ENCODE data around the gene WNT6. TPM values are rescaled to one million over a fixed set of nuclear protein-coding genes. Genes with fewer than 3 reads are reported as not detected.

The WNT6 gene
- total RNA-seq, 1 donor from 2014 or later, result not detected

DNA sequence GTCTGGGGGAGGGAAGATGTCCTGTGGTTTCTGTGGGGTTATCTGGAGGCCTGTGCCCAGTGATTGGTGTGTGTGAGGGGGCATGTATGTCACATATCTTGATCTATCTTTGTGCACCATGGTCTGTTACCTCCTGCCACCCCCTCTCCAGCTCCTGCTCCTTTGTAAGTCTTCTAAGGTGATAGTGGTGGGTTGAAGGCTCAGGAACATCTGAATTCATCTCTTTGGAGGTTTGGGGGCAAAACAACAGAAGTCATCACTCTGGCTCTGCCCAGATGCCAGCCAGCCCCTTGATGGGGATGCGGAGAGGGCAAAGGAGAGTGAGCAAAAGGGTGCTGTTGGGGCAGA is 2.7 kb upstream of the WNT6 start:
- Mint-ChIP-seq H3K9me3 (no peaks in the 10 kb centered on the region), H3K27me3 (peaks cover 82% of the 10 kb centered on the region), H3K4me3 (no peak overlapping the region), H3K4me1 (peaks cover 10% of the 10 kb centered on the region), H3K36me3 (ENCODE audit: low read depth) (no peaks in the 10 kb centered on the region), H3K27ac (no peak overlapping the region)
- DNase-seq, result no peak
- intact Hi-C loops (cut with micrococcal nuclease), result no loop called here

DNA sequence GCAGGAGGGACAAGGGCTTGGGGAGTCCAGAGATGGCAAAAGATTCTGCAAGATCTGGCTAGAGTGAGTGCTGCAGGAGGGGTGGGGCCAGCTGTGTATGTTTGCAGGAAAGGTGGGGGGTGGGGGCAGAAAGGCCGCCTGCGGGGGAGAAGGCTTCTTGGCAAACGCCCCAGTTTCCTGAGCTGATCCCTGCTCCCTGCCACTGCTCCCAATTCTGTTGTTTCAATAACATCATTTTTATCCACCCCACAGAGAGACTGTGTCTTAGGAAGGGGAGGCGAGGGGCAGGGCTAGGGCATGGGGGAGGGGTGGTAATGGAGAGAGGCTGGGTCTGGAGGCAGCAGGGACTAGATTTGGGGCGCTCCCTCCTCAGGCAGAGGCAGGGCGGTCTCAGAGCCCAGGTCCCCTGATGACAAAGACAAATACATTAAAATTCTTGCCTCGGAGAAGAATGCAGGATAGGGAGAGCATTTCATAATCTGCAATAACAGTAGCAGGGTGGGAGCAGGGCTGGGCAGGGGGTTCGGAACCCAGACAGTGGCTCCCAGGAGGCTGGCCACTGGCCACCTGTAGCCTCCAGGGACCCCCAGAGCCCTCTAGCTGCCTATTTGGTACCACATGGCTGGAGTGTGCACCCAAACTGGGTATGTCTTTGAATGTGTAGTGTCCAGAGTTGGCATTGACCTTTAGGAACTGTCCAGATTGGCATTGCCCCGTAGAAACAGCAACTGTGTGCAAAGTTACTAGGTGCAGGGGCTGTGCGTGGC is 2.1 kb upstream of the WNT6 start:
- H3K9me3 Mint-ChIP-seq, result no peaks in the 10 kb centered on the region
- peaks cover 10% of the 10 kb centered on the region for H3K4me1 Mint-ChIP-seq
- H3K4me3 Mint-ChIP-seq, result no peak overlapping the region
- peaks cover 85% of the 10 kb centered on the region for H3K27me3 Mint-ChIP-seq
- intact Hi-C loops (cut with micrococcal nuclease), result no loop called here
- no peaks in the 10 kb centered on the region for H3K36me3 Mint-ChIP-seq (ENCODE audit: low read depth)
- H3K27ac Mint-ChIP-seq, result no peak overlapping the region
- no peak for DNase-seq

DNA sequence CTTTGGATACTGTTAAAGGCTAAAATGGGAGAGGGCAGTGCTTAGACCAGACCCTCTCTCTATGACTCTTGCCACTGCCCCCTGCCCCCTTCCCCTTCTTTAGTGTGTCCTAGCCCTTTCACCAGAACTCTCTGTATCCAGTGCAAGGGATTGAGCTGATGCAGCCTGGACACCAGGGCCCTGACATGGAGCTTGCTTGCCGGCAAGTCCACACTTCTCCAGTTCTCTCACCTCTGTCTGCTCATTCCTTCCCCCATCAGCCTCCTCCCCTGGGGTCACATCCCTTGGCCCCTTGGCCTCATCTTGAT is 1.5 kb upstream of the WNT6 start:
- H3K4me1 Mint-ChIP-seq, result peaks cover 10% of the 10 kb centered on the region
- H3K27me3 Mint-ChIP-seq, result peaks cover 84% of the 10 kb centered on the region
- DNase-seq, result no peak
- H3K9me3 Mint-ChIP-seq, result no peaks in the 10 kb centered on the region
- no peaks in the 10 kb centered on the region for H3K36me3 Mint-ChIP-seq (ENCODE audit: low read depth)
- H3K27ac Mint-ChIP-seq, result no peak overlapping the region
- H3K4me3 Mint-ChIP-seq, result no peak overlapping the region
- intact Hi-C loops (cut with micrococcal nuclease), result no loop called here

DNA sequence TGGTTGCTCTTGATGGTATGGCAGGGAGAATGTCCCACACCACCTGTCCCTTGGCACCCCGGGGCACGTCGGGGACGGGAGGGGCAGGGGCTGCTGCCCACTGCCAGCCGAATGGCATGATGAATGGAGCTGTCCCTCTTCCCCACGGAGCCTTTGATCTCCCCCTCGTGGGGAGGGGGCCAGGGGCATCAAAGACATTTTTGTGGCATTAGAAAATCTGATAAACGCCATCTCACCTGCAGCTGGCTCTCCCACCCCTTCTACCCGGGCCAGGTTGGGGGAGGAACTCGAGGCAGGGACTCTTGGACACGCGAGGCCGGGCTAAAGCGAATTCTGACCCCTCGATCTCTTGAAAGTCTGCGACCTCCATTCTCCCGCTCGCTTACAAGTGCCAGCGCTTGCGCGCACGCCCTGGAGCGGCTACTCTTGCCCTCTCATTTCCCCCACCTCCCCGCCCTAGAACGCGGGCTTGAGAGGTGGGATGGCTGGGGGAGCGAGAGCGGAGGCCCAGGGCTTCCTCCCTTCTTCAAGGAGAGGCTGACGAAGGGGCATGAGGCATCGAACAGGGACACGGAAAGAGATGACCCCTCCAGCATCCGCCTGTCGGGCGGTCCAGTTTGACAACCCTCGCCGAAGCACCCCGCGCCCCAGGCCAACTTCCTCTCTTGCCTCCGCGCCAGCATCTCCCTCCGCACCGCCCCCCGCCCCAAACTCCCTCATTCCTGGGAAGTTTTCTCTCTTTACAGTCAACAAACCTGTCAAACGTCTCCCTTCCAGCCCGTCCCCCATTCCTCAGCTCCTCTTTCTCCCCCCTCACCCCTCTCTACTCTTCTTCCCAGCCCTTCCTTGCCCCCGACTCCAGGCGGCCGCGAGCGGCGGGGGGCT is 692 bp upstream of the WNT6 start:
- peak overlapping the region; percentile 49 for H3K4me3 Mint-ChIP-seq
- peaks cover 6% of the 10 kb centered on the region for H3K4me1 Mint-ChIP-seq
- no peaks in the 10 kb centered on the region for H3K9me3 Mint-ChIP-seq
- no peak overlapping the region for H3K27ac Mint-ChIP-seq
- peaks cover 83% of the 10 kb centered on the region for H3K27me3 Mint-ChIP-seq
- no peaks in the 10 kb centered on the region for H3K36me3 Mint-ChIP-seq (ENCODE audit: low read depth)
- intact Hi-C loops (cut with micrococcal nuclease), result no loop called here
- no peak for DNase-seq

DNA sequence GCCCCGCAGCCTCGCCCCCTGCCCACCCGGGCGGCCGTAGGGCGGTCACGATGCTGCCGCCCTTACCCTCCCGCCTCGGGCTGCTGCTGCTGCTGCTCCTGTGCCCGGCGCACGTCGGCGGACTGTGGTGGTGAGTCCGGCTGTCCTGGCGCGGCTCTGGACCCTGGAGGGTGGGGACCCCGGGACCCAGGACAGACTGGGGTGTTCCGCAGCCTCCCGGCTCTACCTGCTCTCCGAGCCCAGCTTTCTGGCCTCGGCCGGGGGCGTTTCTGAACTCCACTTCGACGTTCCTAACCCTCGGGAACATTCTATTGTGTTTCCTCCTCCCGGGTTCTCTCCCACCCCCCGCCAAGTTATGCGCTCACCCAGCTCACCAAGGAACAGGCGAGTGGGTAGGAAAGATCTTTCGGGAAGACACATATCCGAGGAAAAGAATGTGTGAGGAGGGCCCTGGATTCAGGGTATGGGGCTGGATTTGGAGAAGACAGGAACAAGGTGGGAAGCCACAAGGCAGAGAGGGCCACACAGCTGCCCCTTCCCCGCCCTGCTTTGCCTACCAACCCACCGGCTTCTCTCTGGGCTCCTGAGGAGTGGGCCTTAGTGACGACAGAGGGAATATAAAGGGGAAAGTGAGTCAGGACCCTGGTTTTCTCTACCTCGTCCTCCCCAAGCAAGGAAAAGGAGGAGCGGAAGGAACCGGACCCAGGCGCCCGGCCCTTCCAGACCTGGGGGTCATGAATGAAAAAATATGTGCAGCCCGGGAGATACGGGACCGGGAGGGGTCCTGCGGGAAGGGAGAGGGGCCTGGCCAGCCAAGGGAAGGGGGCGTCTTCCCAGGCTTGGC is 605 bp downstream of the WNT6 start:
- Mint-ChIP-seq H3K9me3 (no peaks in the 10 kb centered on the region), H3K4me1 (peaks cover 6% of the 10 kb centered on the region), H3K4me3 (peak overlapping the region; percentile 30), H3K27ac (no peak overlapping the region), H3K36me3 (ENCODE audit: low read depth) (no peaks in the 10 kb centered on the region), H3K27me3 (peaks cover 73% of the 10 kb centered on the region)
- DNase-seq, result no peak
- intact Hi-C loops (cut with micrococcal nuclease), result no loop called here

DNA sequence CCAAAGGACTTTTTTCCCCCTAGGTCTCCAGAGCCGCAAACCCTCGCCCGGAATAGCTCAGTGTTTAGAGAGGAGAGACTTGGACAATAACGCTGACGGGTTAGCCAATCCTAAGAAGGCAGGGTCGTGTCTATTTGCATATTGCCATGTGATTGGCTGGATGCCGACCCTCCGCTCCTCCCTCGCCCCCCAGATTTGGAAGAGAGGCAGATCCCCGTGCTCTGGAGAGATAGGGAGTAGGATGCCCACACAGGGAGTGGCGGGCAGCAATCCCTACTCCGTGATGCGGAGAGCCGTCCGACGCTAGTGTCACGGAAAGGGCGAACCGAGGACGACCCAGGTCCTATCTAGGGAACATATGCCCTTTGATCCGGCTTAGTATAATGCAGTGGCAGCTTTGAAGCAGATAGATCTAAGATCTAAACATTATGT is 1.4 kb downstream of the WNT6 start:
- Mint-ChIP-seq H3K27me3 (peaks cover 65% of the 10 kb centered on the region), H3K36me3 (ENCODE audit: low read depth) (no peaks in the 10 kb centered on the region), H3K4me3 (no peak overlapping the region), H3K9me3 (no peaks in the 10 kb centered on the region), H3K4me1 (peaks cover 6% of the 10 kb centered on the region), H3K27ac (no peak overlapping the region)
- intact Hi-C loops (cut with micrococcal nuclease), result no loop called here
- no peak for DNase-seq

DNA sequence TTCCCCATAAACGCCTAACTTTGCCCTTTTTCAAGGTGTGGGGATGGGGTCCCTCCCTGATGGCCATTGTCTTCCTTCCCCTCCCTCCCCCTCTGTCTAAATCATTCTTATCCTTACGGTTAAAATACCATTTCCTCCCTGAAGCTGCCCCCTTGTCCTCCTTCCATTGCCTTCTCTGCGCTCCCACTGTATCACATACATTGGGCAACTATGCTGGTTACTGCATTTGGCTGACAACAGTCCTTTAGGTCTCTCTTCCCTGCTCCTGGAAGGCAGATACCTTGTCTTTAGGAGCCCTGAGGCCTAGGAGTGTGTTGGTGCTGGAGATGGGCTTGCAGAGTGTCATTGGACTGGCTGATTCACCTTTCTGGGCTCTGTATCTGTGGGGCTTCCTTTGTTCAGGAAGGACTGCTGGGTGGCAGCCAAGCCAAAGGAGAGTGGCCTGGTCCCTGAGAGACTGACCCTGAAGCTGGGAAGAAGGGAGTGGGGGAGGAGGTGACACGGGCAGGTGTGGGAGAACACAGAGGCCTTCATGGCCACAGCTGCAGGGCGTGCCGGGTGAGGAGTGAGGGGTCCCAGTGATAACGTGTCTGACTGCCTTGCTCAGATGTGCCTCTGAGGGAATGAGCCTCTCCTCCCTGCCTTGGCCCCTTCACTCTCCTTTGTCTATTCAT is 2.2 kb downstream of the WNT6 start:
- Mint-ChIP-seq H3K4me1 (peaks cover 6% of the 10 kb centered on the region), H3K27ac (no peak overlapping the region), H3K9me3 (no peaks in the 10 kb centered on the region), H3K4me3 (no peak overlapping the region), H3K36me3 (ENCODE audit: low read depth) (no peaks in the 10 kb centered on the region), H3K27me3 (peaks cover 65% of the 10 kb centered on the region)
- DNase-seq, result no peak
- intact Hi-C loops (cut with micrococcal nuclease), result no loop called here

DNA sequence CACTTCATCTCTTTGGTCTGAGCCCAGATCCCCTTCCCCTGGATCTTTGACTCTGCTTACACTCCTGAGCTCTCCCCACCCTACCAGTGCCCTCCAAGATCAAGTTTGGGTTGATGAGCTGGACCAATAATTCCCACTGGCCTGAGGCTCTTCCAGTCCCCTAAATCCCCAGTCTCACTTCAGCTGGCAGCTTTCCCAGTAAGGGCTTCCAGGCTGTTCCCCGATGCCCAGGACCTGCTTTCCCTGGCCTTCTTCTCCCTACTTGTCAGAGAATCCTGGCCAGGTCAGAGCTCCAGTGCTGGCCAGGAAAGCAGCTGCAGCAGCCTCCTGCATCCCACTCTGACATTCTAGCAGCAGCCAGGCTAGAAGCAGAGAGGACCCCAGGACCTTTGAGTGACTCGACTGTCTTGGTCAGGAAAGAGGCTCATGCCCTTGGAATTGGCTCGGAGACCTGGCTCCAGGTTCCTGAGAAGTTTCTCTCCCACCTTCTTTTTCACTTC is 3.5 kb downstream of the WNT6 start:
- no peak for DNase-seq
- H3K36me3 Mint-ChIP-seq (ENCODE audit: low read depth), result no peaks in the 10 kb centered on the region
- H3K9me3 Mint-ChIP-seq, result no peaks in the 10 kb centered on the region
- H3K4me3 Mint-ChIP-seq, result no peak overlapping the region
- peaks cover 64% of the 10 kb centered on the region for H3K27me3 Mint-ChIP-seq
- intact Hi-C loops (cut with micrococcal nuclease), result no loop called here
- peaks cover 6% of the 10 kb centered on the region for H3K4me1 Mint-ChIP-seq
- no peak overlapping the region for H3K27ac Mint-ChIP-seq

DNA sequence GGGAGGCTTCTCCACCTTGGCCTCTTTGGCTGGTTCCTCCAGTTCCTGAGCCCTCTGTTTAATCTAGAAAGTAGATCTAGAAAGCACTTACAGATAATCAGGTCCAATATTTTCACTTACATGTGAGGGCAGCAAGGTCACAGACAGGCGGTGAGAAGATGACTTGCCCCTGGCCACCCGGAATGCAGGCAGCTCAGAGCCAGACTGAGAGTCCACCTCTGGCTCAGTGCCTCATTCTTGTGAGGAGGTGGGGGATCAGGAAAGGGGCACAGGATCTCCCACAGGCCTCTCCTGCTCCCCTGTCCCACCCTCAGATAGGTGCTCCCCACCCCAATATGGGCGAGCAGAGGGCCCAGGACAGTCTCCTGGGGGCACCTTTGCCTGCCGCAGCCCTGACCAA is 5.8 kb downstream of the WNT6 start:
- Mint-ChIP-seq H3K4me1 (peaks cover 3% of the 10 kb centered on the region), H3K4me3 (no peak overlapping the region), H3K27me3 (peaks cover 71% of the 10 kb centered on the region), H3K36me3 (ENCODE audit: low read depth) (no peaks in the 10 kb centered on the region), H3K27ac (no peak overlapping the region), H3K9me3 (no peaks in the 10 kb centered on the region)
- DNase-seq, result no peak
- intact Hi-C loops (cut with micrococcal nuclease), result no loop called here

DNA sequence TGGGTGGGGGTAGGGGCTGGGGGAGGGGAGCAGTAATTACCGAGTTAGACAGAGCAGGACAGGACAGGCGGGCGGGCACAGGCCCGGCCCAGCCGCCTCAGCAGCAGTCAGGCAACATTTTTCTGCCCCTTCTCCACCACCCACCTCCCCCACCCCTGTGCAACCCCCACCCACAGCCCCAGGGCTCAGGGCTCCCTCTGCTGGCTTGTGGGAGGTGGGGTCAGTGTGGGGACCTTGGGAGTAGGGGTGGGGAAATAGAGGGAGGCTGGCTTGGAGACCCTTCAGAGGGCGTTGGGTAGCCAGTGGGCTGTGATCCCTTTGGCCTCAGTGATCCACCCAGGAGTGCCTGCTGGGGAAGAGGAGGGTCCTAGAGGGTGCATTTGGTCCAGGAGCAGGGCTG is 6.4 kb downstream of the WNT6 start:
- Mint-ChIP-seq H3K27ac (no peak overlapping the region), H3K4me1 (peaks cover 1% of the 10 kb centered on the region), H3K27me3 (peaks cover 72% of the 10 kb centered on the region), H3K4me3 (no peak overlapping the region), H3K9me3 (no peaks in the 10 kb centered on the region), H3K36me3 (ENCODE audit: low read depth) (no peaks in the 10 kb centered on the region)
- intact Hi-C loops (cut with micrococcal nuclease), result no loop called here
- DNase-seq, result no peak

DNA sequence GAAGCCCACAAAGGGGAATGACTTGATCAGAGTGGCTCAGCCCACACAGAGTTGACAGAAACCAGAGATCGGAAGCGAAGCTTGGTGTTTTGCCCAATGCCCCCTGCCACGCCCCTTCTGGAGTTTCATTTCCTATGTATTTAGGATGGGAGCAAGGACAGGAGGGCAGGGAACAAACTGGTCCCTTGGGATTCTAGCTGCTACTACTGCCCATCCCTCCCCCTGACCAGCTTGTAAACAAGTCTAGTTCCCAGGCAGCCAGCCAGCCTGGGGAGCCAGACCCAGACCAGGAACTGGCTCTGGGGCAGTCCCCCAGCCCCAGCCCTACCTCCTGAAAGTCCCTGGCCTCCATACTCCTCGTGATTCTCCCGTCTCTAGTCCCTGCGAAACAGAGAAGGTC is 8.3 kb downstream of the WNT6 start:
- Mint-ChIP-seq H3K4me3 (no peak overlapping the region), H3K36me3 (ENCODE audit: low read depth) (no peaks in the 10 kb centered on the region), H3K27ac (no peak overlapping the region), H3K9me3 (no peaks in the 10 kb centered on the region), H3K27me3 (peaks cover 74% of the 10 kb centered on the region), H3K4me1 (peaks cover 6% of the 10 kb centered on the region)
- intact Hi-C loops (cut with micrococcal nuclease), result no loop called here
- no peak for DNase-seq

DNA sequence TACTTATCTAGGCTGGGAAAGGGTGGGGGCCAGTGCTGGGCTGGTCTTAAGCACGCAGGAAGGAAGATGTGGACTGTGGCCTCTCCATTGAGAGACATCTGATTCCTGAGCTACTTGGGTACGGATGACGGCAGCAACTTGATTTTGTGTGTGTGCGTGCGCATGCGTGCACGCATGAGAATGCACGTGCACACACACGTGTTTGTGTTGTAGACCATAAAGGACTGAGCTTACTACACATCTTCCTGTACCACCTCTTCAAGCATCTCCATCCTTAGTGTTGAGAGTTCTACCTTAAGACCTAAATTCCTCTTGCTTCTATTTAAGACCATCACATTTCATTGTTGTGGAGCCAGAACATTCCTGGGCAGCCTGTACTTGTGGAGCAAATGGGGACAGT is 9.5 kb downstream of the WNT6 start:
- peaks cover 69% of the 10 kb centered on the region for H3K27me3 Mint-ChIP-seq
- peaks cover 9% of the 10 kb centered on the region for H3K4me1 Mint-ChIP-seq
- no peaks in the 10 kb centered on the region for H3K36me3 Mint-ChIP-seq (ENCODE audit: low read depth)
- H3K4me3 Mint-ChIP-seq, result no peak overlapping the region
- no peaks in the 10 kb centered on the region for H3K9me3 Mint-ChIP-seq
- H3K27ac Mint-ChIP-seq, result no peak overlapping the region
- no peak for DNase-seq
- intact Hi-C loops (cut with micrococcal nuclease), result no loop called here

DNA sequence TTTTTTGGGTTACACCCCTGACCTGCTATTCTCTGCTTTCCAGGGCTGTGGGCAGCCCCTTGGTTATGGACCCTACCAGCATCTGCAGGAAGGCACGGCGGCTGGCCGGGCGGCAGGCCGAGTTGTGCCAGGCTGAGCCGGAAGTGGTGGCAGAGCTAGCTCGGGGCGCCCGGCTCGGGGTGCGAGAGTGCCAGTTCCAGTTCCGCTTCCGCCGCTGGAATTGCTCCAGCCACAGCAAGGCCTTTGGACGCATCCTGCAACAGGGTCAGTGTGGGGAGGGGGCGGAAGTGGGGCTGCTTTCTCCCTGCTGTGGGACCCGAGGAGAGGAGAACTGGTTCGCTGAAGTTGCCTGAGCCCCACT is 11.4 kb downstream of the WNT6 start:
- no peak for DNase-seq
- no peaks in the 10 kb centered on the region for H3K36me3 Mint-ChIP-seq (ENCODE audit: low read depth)
- peaks cover 9% of the 10 kb centered on the region for H3K4me1 Mint-ChIP-seq
- no peak overlapping the region for H3K4me3 Mint-ChIP-seq
- H3K27me3 Mint-ChIP-seq, result peaks cover 81% of the 10 kb centered on the region
- intact Hi-C loops (cut with micrococcal nuclease), result loop anchor here (5.0 kb wide), 1 partner anchor 111 kb away; no protein-coding TSS in a partner anchor
- H3K27ac Mint-ChIP-seq, result no peak overlapping the region
- no peaks in the 10 kb centered on the region for H3K9me3 Mint-ChIP-seq
